Cardiac septum (tissue), 1 donor: Measurements from ENCODE around the gene HNRNPUL1. TPM values are rescaled to one million over a fixed set of nuclear protein-coding genes. Genes with fewer than 3 reads are reported as not detected.

Experiments used
- DNase-seq: peaks from one replicate; pipeline ENCODE4 v3.0.0-alpha.2; 2020; ENCODE audit warnings: low spot score
- intact Hi-C: fragments of 100-400 bp; cut with DNase I; formaldehyde crosslinking; loops from one replicate; pipeline ENCODE4 v1.14.0; 2022
- total RNA-seq: library from RNA; stranded (reverse); fragmentation: NEBNext Ultra II Directional; extraction: Animal tissue kit (Norgen Biotek cat#: 25700); gene quantifications from one replicate; pipeline ENCODE4 v1.2.1, GENCODE V29; 2021
- donor health status: DM: no; HTN: no; CAD: no.

HNRNPUL1 gene
- total RNA-seq, 1 donor from 2014 or later, result 109 TPM

- intact Hi-C loops, result no loop called here
These were observed 33.9 kb upstream of the HNRNPUL1 start for GRCh38 chr19:41230067-41230857.

GRCh38 chr19:41232686-41233085 is 31.5 kb upstream of the HNRNPUL1 start:
- DNase-seq, result no peak
- intact Hi-C loops, result no loop called here

More at GRCh38 chr19:41230067-41230857, 33.9 kb upstream of the HNRNPUL1 start:
- DNase-seq, result no peak

GRCh38 chr19:41233748-41234240 is 30.4 kb upstream of the HNRNPUL1 start:
- no peak for DNase-seq
- intact Hi-C loops, result no loop called here

GRCh38 chr19:41234512-41235168 is 29.5 kb upstream of the HNRNPUL1 start:
- intact Hi-C loops, result no loop called here

GRCh38 chr19:41235480-41235879 is 28.7 kb upstream of the HNRNPUL1 start:
- intact Hi-C loops, result no loop called here
- no peak for DNase-seq

More at GRCh38 chr19:41234512-41235168, 29.5 kb upstream of the HNRNPUL1 start:
- no peak for DNase-seq

GRCh38 chr19:41238244-41238643 is 25.9 kb upstream of the HNRNPUL1 start:
- intact Hi-C loops, result no loop called here
- DNase-seq, result no peak

GRCh38 chr19:41239363-41239762 is 24.8 kb upstream of the HNRNPUL1 start:
- intact Hi-C loops, result no loop called here
- no peak for DNase-seq

GRCh38 chr19:41239961-41240574 is 24.1 kb upstream of the HNRNPUL1 start:
- DNase-seq, result no peak
- intact Hi-C loops, result no loop called here

- intact Hi-C loops, result no loop called here
- DNase-seq, result no peak
These were observed 22.3 kb upstream of the HNRNPUL1 start for GRCh38 chr19:41241859-41242258.

GRCh38 chr19:41244117-41244516 is 20.1 kb upstream of the HNRNPUL1 start:
- DNase-seq, result no peak
- intact Hi-C loops, result no loop called here

- DNase-seq, result no peak
- intact Hi-C loops, result no loop called here
These were observed 18.3 kb upstream of the HNRNPUL1 start for GRCh38 chr19:41245843-41246242.

GRCh38 chr19:41248895-41249294 is 15.3 kb upstream of the HNRNPUL1 start:
- DNase-seq, result no peak
- intact Hi-C loops, result no loop called here

GRCh38 chr19:41249707-41250423 is 14.3 kb upstream of the HNRNPUL1 start:
- intact Hi-C loops, result no loop called here
- DNase-seq, result no peak

- DNase-seq, result no peak
- intact Hi-C loops, result no loop called here
These were observed 10.5 kb upstream of the HNRNPUL1 start for GRCh38 chr19:41253660-41254059.

GRCh38 chr19:41255171-41255570 is 9.0 kb upstream of the HNRNPUL1 start:
- no peak for DNase-seq
- intact Hi-C loops, result no loop called here

GRCh38 chr19:41261474-41262190 is 2.5 kb upstream of the HNRNPUL1 start:
- intact Hi-C loops, result loop anchor here (1.0 to 5.0 kb wide), 4 partner anchors 34 to 166 kb away; partner anchors contain the start of genes B3GNT8 and TGFB1
- DNase-seq, result no peak

GRCh38 chr19:41263042-41263849 is 926 bp upstream of the HNRNPUL1 start:
- no peak for DNase-seq
- intact Hi-C loops, result loop anchor here (2.0 to 5.0 kb wide), 3 partner anchors 36 to 164 kb away; partner anchors contain the start of genes B3GNT8 and TGFB1
